Measurements from ENCODE around the gene DPP7.
"Not testable (repeated sequence)": the region's sequence is repeated elsewhere in the genome, so short reads cannot be mapped to it uniquely, and the experiment has no call there.

Gene DPP7

DNA sequence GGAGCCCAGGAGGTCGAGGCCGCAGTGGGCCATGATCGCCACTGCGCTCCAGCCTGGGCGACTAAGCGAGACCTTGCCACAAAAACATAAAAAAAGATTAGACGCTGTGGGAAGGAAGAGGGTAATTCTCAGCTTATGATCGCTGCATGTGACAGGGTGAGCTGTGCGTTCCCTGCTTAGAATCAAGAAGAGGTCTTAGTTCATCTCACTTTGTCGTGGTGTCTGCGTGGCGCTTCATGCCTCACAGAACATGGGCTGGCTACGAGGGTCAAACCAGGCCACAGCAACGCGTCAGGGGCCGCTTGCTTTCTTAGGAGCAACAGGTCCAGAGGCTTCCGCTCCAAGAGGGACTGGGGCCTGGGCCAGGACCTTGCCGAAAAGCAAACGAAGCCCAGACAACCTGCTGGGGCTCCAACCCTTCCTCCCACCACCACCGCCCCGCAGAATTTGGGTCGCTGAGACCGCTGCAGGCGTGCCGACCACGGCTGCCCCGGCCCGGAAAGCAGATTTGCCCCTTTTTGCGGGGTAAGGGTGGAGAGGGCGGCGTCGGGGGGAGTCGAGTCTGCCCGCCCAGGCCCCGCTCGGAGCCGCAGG, 14.4 kb upstream of the DPP7 start:
- peak; percentile 49 to 55 for DNase-seq

DNA sequence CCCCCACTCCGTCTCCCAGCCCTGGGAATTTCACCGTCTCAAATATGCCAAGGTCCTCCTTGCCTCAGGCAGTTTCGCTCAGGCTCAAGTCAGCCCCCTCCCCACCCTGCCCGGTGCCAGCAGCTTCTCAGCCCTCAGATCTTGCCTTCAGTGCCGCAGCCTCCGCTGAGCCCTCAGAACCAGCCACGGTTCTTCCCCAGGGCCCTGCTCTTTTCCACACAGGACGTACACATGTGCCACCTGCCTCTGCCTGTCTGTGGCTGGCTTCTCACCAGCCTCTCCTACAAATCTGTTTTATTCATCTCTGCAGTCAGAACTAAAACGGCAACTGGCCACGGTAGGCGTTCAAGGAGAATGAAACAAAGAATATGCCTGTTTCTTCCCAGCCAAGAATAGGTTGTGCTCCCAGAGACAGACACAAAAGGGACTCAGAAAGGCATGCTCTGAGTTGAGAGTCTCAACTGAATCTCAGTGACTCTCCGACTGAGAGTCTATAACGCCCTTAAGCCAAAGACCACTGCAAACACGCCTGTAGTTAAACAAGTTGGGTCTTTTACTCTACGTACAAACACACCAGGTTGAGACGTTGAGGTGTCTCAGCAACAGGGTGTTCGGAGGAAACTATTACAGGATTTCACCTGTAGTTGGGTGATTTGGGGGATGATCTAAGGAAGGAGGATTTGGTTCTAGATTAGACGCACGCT, 13.8 kb upstream of the DPP7 start:
- DNase-seq, result peak; percentile 52 to 60

DNA sequence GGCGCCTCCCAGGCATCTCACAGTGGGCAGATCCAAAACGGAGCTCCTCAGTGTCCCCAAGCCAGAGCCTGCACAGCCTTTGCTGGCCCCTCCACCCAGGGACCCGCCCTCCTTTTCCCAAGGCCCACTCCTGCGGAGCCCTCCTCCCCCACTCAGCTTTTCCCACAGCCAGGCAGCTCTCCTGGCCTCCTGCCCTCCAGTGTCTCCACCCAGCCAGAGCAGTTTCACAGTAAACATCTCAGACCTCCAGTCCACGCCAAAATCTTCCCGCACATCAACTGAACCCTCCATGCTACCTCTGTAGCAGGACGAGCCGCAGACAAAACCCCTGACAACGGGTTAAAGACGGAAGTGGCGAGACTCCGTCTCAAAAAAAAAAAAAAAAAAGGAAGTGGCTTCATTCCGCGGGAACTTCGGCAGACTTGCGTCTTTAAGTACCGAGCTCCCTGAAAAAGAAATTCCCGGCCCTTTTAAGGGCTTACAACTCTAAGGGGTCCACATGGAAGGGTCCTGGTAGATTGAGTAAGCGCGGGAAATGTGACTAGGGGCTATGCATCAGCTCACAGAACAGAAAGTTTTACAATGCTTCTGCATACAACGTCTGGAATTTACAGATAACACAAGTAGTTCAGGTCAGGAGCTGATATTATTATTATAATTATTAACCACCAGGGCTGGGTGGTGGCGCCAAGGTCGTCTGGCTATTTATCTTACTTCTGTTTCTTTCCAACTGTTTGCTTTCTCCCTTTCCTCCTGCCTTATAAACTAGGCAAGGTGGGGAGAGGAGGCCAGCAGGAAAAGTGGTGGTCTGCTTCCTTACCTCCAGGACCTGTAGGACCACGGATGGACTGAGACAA, 13.0 kb upstream of the DPP7 start:
- peak; percentile 52 to 56 for DNase-seq

DNA sequence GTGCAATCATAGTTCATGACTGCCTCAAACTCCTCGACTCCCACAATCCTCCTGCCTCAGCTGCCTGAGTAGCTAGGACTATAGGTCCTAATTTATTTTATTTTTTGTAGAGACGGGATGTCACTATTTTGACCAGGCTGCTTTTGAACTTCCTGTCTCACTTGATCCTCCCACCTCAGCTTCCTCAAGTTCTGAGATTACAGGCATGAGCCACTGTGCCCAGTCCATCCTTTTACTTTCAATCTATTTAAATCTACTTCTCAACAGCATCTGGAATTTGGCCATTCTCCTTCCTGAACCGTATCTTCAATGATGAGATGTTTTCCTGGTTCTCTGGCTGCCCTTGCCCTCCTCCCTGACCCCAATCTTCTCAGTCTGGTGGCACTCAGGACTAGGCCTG, 12.3 kb upstream of the DPP7 start:
- no peak for DNase-seq

DNA sequence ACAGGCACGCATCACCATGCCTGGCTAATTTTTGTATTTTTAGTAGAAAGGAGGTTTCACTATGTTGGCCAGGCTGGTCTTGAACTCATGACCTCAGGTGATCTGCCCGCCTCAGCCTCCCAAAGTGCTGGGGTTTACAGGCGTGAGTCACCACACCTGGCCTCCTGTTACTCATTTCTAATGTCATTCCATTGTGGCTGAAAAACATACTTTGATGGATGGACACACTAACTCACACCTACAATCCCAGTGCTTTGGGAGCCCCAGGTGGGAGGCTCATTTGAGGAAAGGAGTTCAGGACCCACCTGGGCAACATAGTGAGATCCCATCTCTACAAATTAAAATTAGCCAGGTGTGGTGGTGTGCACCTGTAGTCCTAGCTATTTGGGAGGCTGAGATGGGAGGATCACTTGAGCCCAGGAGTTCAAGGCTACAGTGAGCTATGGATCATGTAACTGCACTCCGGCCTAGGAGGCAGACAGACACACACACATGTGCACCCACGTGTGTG, 9.5 kb upstream of the DPP7 start:
- not testable (repeated sequence) for DNase-seq

DNA sequence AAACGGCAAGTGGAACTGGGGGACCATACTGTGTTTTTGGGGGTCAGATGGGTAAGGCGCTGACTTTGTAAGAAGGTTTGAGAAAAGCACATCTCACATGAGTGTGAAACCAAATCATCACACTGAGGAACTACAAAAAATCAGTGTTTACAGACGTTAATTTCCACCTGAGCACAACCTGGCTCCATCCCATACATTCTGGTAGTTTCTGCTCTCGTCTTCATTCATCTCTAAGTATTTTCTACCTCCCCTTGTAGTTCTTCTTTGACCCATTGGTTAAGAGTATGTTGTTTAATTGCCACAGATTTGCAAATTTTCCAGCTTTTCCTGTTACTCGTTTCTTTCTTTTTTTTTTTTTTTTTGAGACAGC, 8.9 kb upstream of the DPP7 start:
- no peak for DNase-seq

DNA sequence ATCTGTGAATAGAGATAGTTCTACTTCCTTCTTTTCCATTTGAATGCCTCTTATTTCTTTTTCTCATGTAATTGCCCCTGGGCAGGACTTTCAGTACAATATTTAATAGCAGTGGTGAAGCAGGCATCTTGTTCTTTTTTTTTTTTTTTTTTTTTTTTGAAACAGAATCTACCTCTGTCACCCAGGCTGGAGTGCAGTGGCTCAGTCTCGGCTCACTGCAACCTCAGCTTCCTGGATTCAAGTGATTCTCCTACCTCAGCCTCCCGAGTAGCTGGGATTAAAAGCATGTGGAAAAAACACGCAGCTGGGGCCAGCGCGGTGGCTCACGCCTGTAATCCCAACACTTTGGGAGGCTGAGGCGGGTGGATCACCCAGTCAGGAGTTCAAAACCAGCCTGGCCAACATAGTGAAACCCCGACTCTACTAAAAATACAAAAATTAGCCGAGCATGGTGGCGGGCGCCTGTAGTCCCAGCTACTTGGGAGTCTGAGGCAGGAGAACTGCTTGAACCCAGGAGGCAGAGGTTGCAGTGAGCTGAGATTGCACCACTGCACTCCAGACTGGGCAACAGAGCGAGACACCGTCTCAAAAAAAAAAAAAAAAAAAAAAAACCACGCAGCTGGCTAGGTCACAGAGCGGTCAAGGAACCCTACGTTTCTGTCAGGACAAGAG, 8.4 kb upstream of the DPP7 start:
- not testable (repeated sequence) for DNase-seq

DNA sequence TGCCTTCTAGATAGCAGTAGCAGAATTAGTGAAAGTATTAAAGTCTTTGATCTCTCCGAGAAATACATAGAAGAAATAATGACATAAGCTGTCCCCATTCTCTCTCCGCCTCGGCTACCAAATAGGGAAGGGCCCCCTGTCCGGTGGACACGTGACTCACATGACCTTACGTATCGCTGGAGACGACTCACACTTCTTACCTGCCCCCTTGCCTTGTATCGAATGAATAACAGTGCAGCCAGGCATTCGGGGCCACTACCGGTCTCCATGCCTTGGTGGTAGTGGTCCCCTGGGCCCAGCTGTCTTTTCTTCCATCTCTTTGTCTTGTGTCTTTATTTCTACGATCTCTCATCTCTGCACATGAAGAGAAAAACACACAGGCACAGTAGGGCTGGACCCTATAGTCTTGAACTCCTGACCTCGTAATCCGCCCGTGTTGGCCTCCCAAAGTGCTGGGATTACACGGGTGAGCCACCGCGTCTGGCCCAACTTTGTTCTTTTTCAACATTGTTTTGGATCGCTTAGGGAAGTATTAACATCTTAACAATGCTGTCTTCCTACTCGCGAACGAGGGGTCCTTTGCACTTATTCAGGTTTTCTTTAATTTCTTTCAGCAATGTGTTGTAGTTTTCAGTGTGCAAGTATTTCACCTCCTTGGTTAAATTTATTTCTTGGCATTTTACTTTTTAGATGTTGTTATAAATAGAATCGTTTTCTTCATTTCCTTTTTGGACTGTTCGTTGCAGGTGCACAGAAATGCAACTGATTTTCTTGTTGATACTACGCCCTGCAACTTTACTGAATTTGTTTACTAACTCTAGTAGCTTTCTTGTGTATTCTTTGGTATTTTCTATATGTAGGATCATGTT, 7.6 kb upstream of the DPP7 start:
- not testable (repeated sequence) for DNase-seq

DNA sequence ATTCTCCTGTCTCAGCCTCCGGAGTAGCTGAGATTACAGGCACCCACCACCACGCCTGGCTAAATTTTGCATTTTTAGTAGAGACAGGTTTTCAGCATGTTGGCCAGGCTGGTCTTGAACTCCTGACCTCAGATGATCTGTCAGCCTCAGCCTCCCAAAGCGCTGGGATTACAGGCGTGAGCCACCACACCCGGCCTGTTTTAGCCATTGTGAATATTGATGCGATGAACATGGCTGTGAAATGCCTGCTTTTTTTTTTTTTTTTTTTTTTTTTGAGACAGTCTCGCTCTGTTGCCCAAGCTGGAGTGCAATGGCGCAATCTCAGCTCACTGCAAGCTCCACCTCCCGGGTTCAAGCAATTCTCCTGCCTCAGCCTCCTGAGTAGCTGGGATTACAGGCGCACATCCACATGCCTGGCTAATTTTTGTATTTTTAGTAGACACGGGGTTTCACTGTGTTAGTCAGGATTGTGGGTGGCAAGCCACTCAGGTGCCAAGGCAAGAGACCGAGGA, 3.6 kb upstream of the DPP7 start:
- not testable (repeated sequence) for DNase-seq

DNA sequence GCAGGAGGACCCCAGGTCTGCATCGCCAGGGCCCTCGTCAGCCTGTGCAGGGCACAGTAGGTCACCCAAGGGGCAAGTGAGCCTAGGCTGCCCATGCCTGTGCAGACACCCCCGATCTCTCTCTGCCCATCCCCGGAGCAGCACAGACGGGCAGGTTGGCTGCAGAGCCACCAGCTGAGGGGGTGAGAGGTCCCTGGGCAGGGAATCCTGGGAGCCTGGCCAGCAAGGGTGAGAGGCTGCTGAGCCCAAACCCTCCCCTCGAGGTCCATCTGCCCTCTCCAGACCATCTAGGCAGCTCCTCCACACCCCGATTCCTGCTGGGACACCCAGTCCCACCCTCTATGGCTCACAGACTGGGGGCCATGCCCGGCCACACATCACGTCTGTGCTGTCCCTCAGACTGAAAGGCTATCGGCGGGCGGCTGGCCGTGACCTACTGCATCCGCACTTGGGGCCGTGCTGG, 2.8 kb upstream of the DPP7 start:
- no peak for DNase-seq

DNA sequence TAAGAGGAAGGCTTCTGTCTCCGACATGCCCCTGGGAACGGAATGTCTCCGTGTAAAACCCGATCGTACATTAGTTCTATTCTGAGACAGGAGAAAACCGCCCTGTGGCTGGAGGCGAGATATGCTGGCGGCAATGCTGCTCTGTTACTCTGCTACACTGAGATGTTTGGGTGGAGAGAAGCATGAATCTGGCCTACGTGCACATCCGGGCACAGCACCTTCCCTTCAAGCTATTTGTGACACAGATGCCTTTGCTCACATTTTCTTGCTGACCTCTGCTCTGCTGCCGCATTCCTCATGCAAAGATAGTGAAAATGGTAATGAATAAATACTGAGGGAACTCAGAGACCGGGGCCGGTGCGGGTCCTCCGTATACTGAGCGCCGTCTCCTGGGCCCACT, 2.2 kb upstream of the DPP7 start:
- no peak for DNase-seq

DNA sequence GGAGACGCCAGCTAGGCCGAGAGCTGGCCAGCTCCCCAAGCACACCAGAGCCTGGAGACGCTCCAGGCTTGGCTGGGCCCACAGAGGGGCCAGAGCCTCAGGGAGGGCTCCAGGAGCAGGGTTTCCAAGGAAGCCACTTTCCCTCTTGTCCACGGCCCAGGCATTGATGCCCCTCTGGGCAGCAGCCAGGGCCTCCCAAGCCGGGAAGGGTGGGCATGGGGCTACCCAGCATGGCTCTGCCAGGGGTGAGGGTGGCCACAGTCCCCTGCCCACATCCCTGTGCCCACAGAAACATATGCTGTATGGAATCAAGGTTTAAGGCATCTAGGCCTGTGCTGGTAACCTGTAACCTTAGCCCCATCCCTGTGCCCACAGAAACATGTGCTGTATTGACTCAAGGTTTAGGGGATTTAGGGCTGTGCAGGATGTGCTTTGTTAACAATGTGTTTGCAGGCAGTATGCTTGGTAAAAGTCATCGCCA, 1.5 kb upstream of the DPP7 start:
- DNase-seq, result no peak

DNA sequence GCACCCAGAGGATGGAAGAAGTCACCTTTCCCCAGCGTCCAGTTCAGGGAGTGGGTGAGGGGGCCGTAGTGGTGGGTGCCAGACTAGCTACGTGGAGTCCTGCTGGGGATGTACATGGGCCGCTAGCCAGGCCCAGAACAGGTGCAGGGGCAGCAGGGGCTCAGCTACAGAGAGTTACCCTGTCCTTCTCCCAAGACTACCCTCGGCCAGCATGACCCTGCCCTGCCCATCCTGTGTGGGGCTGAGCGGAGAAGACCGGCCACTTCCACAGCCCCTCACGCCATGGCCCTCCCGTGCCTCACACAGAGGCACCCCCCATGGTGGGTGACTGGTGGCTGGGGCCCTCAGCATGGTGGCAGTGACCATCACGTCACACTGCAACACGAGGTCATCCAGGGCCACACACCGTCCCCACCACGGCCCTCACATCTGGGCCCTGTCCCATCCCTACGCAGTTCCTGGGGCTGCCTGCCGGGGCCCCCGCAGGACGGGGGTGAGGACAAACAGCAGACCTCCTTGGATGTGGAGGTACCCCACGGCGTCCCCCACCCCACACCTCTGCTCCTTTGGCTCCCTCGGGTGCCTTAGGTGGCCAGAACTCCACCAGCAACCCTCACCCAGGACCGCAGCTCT, 977 bp upstream of the DPP7 start:
- no peak for DNase-seq

DNA sequence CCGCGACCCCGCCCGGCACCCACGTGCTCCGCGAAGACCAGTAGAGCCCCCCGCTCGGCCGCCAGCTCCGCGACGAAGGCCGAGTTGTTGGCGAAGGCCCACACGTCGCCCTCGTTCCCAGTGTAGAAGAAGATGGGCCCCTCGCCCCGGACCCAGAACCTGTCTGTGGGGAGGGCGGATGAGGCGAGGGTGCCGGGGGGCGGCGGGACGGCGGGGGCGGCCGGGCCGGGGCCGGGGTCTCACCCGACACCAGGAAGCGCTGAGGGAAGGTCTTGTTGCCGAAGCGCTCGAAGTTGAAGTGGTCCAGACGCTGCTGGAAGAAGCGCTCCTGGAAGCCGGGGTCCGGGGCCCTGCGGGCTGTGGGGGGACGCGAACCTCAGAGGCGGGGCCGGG, 317 bp downstream of the DPP7 start:
- no peak for DNase-seq

DNA sequence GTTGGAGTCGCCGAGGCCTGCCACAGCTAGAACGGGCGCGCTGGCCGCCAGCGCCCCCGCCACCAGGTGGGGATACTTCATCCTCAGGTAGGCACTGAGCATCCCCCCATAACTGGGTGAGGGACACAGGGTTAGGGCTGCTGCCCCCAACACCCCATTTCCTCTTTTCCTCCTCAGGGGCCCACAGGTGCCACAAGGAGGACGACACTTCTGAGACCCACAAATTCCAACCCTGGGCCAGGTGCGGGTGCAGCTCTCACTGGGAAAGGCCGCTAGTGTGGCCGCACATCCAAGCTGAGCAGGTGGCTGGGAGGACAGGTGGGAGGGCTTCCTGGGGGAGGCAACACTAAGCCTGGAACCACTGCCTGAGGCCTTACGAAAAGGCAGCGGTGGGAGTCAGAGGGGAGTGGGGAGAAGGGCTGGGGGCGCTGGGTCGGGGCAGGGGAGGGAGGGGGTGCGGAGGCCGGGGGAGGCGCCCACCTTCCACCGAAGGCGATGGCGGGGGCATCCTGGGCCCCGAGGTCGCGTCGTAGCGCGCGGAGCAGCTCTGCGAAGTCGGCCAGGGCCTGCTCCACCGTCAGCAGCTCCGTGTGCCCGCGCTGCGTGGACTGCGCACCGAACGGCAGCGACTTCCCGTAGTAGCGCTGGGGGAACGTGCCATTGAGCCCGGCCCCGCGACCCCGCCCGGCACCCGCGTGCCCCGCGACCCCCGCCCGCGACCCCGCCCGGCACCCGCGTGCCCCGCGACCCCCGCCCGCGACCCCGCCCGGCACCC, 961 bp downstream of the DPP7 start:
- peak in 1 of 2 experiments; percentile 49 for DNase-seq

DNA sequence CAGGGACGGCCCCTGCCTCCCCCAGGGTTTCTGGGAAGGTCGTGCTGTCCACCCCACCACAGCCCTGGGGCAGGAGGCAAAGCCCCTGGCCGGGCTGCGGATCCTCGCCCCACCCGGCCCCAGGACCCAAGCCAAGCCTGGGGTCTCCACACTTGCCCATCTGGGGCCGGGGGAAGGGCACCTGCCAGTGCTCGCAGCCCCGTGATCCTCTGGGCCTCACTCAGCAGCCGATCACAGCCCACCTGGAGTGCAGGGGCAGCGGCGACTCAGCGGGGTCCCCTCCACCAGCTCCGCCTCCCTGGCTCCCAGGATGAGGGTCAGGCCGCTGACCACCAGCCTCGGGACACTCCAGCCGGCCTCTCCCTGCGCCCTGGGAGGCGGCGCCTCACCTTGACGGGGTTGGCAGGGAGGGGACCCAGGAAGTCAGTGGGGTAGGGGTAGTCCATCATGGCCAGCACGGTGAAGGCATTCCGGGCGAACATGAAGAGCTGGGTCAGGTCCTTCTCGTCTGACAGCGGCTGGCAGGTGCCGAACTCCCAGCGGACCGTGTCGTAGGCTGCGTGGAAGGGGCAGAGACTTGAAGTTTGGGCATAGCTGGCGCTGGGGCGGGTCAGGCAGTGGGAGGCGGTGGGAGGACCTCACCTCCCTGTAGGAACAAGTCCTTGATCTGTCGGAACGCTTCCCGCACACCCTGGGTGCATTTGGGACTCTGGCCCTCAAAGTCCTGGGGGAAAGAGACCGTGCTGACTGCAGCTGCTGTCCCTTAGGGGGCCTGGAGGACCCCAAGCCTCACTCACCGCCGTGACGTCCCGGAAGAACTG, 1.8 kb downstream of the DPP7 start:
- no peak for DNase-seq

DNA sequence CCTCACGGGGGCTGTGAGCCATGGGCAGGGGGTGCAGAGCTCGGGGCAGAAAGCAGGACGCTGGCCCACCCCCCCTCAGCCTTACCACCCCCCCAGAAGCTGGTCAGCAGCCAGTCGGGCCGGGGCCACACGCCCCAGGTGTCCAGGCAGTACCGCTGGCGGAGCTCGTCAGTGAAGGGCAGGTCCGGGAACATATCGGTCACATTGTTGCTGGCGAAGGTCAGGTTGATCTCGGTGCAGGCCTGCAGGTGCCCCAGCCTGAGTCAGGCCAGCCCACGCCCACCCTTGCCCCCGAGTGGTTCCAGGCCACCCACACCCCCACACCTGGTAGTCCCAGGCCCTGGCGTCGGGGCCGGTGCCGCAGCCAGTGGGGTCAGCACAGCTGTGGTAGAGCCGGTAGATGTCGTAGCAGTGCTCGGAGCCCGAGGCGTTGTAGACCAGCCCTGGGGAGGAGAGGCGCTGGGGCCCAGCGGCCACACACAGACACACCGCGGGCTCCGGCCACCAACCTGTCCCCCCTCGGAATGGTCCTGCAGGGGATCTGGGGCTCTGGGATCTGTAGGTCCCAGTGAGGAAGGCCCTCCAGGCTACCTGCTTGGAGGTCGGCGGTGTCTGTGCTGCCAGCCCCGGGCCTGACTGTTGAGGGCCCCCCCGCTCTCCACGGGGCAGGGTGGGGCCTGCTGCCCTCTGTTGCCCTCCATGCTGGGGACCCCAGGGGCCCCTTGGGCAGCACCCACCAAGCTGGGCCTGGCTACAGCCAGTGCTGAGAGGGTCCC, 2.6 kb downstream of the DPP7 start:
- no peak for DNase-seq
